Sciatic nerve (tissue), 2 donors: ENCODE data around the gene NNMT. TPM values are rescaled to one million over a fixed set of nuclear protein-coding genes. Genes with fewer than 3 reads are reported as not detected.
A peak's percentile ranks its signal among the peaks of the same experiment; 100 is the strongest.

Source experiments
- ATAC-seq: fragments of 200-7000 bp; cut with Tn5 transposase; one replicate; pipeline ENCODE4 v1.9.1; 2020; ENCODE audit warnings: mild to moderate bottlenecking, moderate library complexity
- DNase-seq: peaks from one replicate; pipeline ENCODE4 v3.0.0-alpha.2; 2020; ENCODE audit warnings: low spot score
- intact Hi-C: fragments of 100-400 bp; cut with DNase I; formaldehyde crosslinking; loops from one replicate; pipeline ENCODE4 v1.14.2; 2022
- total RNA-seq: library from RNA; stranded (reverse); fragmentation: NEBNext Ultra II Directional; extraction: Animal tissue kit (Norgen Biotek cat#: 25700); gene quantifications from one replicate; pipeline ENCODE4 v1.2.1, GENCODE V29; 2021
- donor health status: DM: no; HTN: no; CAD: no.
- donor health status: DM: no; HTN: no; CAD: no.

The NNMT gene
- 322 TPM for total RNA-seq

DNA sequence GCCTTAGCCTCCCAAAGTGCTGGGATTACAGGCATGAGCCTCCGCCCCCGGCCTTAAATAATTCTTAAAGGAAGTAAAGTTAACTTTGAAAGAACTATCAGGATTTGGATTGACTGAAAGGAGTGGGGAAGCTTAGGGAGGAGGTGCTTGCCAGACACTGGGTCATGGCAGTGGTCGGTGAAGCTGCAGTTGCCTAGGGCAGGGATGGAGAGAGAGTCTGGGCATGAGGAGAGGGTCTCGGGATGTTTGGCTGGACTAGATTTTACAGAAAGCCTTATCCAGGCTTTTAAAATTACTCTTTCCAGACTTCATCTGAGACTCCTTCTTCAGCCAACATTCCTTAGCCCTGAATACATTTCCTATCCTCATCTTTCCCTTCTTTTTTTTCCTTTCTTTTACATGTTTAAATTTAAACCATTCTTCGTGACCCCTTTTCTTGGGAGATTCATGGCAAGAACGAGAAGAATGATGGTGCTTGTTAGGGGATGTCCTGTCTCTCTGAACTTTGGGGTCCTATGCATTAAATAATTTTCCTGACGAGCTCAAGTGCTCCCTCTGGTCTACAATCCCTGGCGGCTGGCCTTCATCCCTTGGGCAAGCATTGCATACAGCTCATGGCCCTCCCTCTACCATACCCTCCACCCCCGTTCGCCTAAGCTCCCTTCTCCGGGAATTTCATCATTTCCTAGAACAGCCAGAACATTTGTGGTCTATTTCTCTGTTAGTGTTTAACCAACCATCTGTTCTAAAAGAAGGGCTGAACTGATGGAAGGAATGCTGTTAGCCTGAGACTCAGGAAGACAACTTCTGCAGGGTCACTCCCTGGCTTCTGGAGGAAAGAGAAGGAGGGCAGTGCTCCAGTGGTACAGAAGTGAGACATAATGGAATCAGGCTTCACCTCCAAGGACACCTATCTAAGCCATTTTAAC is at the start of gene NNMT:
Gene NNMT, plus strand, starts transcription at position 724 of the 929 bp plus-strand sequence. Its CDS starts 158 bp downstream, at position 882.
- intact Hi-C loops: no loop called here
- ATAC-seq: peak; percentile 87
- DNase-seq: peak; percentile 77

DNA sequence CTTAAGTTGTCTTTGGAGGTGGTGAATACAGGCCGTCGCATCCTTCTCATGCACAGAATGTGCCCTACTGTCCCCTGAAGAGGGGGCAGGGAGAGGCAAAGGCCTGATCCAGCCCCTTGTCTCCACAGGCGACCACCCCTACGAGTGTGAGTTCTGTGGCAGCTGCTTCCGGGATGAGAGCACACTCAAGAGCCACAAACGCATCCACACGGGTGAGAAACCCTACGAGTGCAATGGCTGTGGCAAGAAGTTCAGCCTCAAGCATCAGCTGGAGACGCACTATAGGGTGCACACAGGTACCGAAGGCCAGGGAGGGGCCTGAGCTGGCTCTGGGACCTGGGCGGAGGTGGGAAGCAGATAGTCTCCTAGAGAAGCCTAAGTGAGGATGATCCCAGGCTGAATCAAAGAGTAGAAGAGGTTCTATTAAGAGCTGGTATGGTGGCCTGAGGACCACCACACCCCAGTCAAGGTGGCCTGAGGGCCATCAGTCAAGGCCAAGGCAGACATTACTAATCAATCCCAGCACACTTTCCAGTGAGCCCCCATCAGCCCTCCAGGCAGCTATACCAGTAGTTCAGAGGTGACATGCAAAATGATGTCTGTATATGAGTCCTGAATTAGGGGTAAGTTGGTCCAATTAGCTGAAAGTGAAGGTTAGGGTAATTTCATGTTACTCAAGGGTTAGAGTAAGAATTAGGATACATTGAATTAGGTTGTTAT is 49.0 kb upstream of the NNMT start:
- intact Hi-C loops: no loop called here
- ATAC-seq: no peak
- DNase-seq: no peak

DNA sequence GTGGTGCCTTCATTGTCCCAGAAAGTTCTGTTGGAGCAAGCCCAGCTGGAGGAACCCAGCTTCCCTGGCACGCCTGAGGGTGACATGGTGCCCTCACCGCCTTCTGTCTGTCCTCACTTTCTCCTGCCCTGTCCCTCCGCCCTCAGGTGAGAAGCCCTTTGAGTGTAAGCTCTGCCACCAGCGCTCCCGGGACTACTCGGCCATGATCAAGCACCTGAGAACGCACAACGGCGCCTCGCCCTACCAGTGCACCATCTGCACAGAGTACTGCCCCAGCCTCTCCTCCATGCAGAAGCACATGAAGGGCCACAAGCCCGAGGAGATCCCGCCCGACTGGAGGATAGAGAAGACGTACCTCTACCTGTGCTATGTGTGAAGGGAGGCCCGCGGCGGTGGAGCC is 46.0 kb upstream of the NNMT start:
- no peak for DNase-seq
- intact Hi-C loops: no loop called here

DNA sequence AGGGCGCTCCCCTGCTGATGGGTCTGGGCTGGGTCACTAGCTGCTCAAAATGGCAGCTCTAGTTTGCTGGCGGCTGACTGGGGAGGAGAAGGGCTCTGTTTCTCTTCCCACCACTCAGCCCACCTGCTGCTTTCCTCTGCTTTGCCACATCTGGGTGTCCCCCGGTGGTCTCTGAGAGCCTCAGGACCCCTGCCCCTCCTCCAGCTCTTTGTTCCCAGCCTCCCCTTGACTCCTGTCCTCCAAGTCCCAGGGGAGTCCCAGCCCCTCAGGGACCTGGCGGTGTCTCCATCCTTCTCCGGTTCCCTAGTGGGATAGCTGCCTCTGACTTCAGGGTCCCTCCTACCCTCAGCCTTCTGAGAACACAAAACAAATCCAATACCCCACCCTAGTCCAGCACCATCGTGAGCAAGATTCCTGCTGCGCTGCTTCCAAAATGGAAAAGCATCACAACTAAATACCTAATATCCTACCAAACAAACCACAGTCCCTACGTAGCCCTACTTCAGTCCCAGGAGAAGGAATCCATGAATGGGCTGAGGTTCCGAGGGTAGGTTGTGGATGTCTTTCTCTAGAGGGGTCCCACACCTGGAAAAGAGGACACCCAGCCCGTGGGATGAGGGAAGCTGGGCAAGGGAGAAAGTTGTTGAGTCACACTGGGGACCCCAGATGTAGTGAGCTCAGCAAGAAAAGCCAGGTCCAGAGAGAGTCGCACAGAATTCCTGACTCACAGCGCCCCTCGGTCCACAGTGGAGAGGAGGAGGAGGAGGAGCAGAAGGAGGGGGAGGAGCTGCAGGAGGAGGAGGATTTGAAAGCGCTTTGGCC is 45.0 kb upstream of the NNMT start:
- peak; percentile 75 for DNase-seq
- ATAC-seq: peak; percentile 92

More for the DNA sequence above, 46.0 kb upstream of the NNMT start:
- ATAC-seq: no peak

DNA sequence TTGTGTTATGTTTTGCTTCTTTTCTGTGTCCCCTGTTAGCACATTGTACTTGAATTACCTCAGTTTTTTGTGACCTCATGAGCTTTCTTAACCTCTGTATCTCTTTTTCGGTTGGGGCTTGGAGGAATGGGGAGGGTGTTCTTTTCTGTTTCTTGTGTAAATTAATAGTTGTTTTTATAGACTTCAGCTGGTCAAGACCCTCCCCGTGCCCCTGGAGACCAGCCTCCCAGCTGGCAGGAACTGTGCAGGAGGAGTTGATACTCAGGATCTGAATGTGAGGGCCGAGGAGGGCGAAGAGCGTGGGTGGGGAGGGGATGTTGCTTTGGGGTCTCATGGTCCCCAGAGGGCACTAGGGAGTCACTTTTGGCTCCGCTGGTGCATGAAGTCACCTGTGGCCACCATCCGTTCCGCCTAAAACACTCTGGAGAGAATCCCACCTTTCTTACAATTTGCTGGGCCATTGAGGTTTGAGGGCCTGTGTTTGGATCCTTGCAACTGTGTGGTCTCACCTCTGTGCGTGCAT is 44.3 kb upstream of the NNMT start:
- intact Hi-C loops: no loop called here
- DNase-seq (no peak), ATAC-seq (peak; percentile 1)

More for the DNA sequence above, 45.0 kb upstream of the NNMT start:
- intact Hi-C loops: no loop called here

DNA sequence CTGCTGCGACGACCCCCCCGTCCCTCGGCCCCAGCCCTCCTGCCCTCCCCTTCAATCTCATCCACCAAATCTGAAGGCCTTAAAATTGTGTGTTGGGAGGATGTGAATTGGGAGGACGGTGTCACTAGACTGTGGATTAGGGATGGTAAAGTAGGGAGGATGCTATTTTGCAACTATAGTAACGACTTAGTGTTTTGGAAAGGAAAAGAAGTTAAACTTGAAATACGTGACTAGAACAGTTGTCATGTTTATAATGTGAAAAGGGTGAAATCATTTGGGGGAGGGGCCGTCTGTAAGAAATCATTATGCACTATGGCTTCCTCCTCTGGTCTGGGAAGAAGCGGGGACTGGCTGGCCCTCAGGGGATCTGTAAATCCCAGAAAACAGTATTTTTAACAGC is 43.4 kb upstream of the NNMT start:
- intact Hi-C loops: no loop called here
- ATAC-seq (no peak), DNase-seq (no peak)

DNA sequence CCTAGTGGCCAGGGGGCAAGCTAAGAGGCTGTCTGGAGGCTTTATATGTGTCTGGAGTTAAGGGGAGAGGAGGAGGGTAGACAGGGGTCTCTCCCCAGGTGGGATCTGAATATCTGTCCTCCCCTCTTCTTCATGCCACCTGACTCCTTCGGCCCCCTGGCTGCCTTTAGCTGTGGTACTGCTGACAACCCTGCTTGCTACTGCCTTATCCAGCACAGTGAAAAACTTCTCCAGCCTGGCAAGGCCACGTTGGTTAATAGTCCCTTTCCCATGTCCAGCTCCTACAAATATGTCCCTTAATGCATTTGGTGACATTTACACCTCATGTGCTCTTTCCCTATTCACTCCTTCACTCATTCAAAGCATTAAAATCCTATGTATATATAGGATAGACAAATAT is 42.4 kb upstream of the NNMT start:
- ATAC-seq (no peak), DNase-seq (no peak)
- intact Hi-C loops: no loop called here

DNA sequence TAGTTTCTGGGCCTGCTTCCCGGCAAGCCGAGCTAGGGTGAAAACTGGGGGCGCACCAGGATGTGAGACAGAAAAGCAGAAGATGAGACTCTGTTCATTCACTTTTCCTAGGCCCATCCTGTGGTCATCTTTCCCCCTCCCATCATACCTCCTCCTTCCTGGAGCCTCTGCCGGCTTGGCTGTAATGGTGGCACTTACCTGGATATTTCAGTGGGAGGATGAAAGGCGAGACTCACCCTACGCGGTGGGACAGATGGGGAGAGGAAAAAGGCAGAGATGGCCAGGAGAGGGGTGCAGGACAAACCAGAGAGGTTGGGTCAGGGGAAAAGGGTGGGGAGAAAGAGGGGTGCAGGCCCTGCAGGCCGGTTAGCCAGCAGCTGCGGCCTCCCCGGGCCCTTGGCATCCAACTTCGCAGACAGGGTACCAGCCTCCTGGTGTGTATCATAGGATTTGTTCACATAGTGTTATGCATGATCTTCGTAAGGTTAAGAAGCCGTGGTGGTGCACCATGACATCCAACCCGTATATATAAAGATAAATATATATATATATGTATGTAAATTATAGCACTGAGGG is 41.5 kb upstream of the NNMT start:
- intact Hi-C loops: loop anchor here (5.0 kb wide), 1 partner anchor 197 kb away; the partner anchor contains the start of gene ZBTB16
- ATAC-seq (no peak), DNase-seq (no peak)

DNA sequence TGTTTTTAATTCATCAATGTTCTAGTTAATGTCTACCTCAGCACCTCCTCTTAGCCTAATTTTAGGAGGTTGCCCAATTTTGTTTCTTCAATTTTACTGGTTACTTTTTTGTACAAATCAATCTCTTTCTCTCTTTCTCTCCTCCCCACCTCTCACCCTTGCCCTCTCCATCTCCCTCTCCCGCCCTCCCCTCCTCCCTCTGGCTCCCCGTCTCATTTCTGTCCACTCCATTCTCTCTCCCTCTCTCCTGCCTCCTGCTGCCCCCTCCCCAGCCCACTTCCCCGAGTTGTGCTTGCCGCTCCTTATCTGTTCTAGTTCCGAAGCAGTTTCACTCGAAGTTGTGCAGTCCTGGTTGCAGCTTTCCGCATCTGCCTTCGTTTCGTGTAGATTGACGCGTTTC is 40.9 kb upstream of the NNMT start:
- intact Hi-C loops: loop anchor here (5.0 kb wide), 1 partner anchor 198 kb away; the partner anchor contains the start of gene ZBTB16
- no peak for DNase-seq
- no peak for ATAC-seq

DNA sequence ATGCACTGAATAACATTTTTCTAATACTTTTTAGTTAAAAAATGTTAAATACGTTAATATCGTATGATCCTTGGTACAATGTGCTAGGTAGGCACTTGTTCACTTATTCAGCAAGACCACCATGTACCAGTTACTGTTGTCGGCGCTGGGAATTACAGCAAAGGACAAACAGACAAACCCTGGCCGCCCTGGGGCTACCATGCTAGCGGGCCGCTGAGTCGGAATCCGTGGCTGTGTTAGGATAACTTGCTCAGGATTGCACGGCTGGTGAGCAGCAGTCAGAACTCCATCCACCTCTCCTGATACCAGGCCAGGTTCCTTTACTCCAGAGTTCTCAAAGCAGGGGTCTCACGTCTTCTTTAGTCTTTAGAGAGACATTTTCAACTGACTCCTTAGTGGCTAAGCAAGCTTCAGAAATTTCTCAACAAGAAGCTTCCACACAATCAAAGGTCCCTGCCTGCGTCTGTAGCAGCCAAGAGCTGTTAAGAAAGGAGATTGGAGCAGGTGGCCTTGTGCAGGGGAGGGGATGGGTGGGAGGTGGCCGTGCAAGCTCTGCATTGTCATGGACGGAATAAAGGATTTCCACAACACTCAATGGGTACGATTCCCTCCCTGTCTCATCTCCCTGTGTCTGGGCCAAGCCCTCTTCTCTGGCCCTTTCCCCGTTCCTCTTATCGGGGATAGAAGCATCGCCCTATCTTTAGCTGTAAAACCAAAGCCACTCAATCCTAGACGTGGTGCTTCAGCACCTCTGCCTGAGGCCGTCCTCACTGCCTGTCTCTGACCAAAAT is 39.8 kb upstream of the NNMT start:
- DNase-seq (no peak), ATAC-seq (no peak)
- intact Hi-C loops: loop anchor here (5.0 kb wide), 1 partner anchor 199 kb away; the partner anchor contains the start of gene ZBTB16

DNA sequence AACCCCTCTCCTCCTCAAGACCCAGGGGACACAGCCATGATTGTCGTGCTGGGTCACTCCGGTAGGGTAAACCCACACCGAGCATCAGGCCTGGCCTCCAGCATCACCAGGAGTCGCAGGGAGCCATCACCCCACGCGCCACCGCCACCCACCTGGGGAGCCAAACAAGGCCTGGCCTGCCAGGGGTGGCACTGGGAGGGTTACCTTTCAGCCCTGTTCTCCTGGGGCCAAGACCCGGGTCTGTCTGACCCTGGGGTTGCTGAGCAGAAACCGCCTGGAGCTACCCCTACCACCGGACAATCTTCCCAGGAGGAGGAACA is 39.3 kb upstream of the NNMT start:
- no peak for DNase-seq
- intact Hi-C loops: loop anchor here (5.0 kb wide), 1 partner anchor 200 kb away; the partner anchor contains the start of gene ZBTB16

DNA sequence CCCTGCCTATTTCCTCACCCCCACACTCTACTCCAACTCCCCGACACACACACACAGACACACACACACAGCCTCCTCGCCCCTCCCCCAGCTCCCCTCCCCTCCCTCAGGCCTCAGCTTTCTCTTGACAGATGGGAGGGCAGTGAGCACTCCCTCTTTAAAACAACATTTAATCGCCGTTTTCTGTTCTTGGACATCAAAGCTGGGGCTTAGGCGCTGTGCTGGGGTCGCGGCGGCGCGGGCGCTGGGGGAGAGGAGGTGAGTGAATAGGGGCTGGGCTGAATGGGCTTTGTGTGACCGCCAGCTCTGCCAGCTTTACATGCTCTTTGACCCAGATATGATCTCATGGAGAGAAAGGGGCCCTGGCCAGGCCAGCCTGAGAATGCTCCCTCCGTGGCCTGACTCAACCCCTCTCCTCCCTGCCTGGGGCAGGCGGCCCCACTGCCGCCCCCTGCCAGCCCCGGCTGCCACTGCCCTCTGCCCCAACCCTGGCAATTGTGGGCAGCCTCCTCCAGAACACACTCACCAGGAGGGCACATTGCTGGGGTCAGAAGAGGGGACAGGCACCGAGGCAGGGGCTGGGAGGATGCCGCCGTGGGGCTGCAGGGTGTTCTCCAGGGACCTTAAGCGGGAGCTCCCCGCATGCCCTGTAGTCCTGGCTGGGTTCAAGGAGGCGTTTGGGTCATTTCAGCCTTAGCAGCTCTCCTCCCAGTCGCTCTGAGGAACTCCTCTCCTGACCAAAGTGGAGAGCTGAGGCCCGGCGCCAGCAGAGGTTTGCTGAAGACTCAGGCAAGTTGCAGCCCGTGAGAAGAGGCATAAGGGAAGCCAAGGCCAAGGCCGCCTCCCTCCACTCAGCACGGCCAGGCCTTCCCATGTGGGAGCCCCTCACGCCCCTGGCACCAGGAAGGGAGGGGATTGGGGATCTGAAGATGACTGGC is 38.3 kb upstream of the NNMT start:
- ATAC-seq (peak; percentile 65), DNase-seq (peak; percentile 81)
- intact Hi-C loops: loop anchor here (5.0 kb wide), 1 partner anchor 201 kb away; the partner anchor contains the start of gene ZBTB16

More for the DNA sequence above, 39.3 kb upstream of the NNMT start:
- ATAC-seq: no peak

DNA sequence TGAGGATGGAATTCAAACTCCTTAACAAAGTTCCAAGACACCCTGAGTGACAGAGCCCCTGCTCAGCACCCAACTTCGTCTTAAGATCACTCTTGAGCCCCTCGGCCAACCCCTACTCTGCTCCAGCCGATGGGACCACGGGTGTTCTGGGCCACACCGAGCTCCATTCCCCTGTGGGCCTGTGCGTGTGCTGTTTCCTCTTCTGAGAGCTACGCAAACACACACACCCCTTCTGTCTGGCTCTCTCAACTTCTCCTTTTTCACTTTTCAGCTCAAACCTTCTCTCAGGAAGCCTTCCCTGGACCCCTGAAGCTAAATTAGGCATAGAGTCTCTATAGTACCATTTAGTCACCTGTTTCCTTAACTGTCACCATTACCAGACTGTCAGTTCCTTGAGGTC is 37.5 kb upstream of the NNMT start:
- peak; percentile 29 for ATAC-seq
- intact Hi-C loops: loop anchor here (5.0 kb wide), 1 partner anchor 201 kb away; the partner anchor contains the start of gene ZBTB16
- DNase-seq: no peak

DNA sequence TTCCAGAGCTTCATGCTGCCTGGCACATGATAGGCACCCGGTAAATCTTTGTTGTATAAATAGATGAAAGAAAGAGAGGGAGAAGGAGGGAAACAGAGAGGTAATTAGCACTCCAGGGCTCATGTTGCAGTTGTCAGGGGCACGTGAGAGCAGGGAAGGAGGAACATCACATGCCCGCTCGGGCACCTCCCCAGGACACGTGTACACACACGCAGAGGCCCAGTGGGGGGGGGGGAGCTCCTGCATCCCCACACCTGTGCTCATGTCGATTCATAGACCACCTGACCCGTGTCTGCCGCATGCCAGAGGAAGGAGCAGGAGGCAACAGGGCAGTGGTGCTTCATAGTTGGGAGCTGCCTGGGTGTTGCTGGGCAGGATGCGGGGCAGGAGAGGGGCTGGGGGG is 37.1 kb upstream of the NNMT start:
- intact Hi-C loops: loop anchor here (5.0 kb wide), 1 partner anchor 202 kb away; the partner anchor contains the start of gene ZBTB16
- DNase-seq (no peak), ATAC-seq (peak; percentile 20)

DNA sequence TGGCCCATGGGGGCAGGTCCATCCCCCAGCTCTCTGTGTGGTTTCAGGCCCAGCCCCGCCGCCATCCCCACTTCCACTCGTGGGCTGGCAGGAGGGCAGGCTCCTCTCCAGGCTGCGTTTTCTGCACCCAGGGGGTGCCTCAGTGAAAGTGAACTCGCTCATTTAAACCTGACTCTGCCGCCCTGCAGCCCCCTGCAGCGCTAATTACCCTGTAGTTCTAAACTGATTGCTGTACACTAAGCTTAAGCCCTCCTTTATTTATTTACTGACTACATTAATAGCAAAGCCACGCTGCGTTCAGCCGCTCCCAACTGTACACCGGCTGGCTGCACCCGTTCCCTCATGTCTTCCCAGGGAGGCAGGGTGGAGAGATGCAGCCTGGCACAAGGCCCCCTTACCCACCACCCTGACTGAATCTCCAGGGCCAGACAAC is 36.6 kb upstream of the NNMT start:
- intact Hi-C loops: loop anchor here (5.0 kb wide), 1 partner anchor 202 kb away; the partner anchor contains the start of gene ZBTB16
- no peak for DNase-seq
- ATAC-seq: no peak

DNA sequence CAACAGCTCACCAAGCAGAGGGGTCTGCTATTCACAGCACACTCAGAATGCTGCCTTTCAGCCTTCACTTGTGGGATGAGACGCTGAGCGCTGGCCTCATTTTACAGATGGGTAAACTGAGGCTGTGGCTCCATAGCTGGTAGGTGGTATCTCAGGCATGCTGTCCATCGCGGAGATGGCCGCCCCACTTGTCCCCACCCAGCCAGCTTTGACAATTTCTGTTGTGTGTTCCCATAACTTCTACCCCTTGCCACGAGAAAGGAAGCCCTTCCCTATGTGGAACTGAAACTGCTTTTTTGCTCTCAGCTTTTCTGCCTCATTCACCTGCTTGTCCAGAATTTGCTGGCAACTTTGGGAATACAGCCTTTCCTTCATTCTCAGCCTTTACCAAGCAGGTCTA is 36.1 kb upstream of the NNMT start:
- intact Hi-C loops: loop anchor here (5.0 to 10.0 kb wide), 3 partner anchors 228 to 368 kb away; no protein-coding TSS in a partner anchor
- ATAC-seq (no peak), DNase-seq (no peak)
